Endothelial cell of umbilical vein (primary cell): ENCODE data around the gene ITGB1BP1.

Source experiments
- EZH2 ChIP-seq: IDR thresholded peaks from 2 replicates; pipeline ENCODE4 v1.6.1; 2012; ENCODE audit warnings: borderline replicate concordance, low read depth, mild to moderate bottlenecking, moderate library complexity, low read length, inconsistent platforms; ENCODE audit not compliant: severe bottlenecking
- POLR2A ChIP-seq: IDR thresholded peaks from 2 replicates; pipeline ENCODE4 v1.6.1; 2012; ENCODE audit warnings: low read depth, mild to moderate bottlenecking, control low read depth, low read length
- POLR2AphosphoS5 ChIP-seq: IDR thresholded peaks from 2 replicates; pipeline ENCODE4 v1.6.1; 2012; ENCODE audit warnings: low read depth, mild to moderate bottlenecking, control low read depth, low read length, moderate library complexity; ENCODE audit not compliant: insufficient read depth
- TF ChIP-seq, protein P1 (sequence below), 2 donors: IDR thresholded peaks; 1 replicate in 1 of 2; 2 replicates in 1 of 2; pipeline ENCODE4 v1.5.1; 2011; ENCODE audit warnings: low read length in 2 of 2, mild to moderate bottlenecking in 2 of 2, moderate library complexity in 2 of 2, control low read depth in 1 of 2, inconsistent platforms in 1 of 2, low read depth in 1 of 2; ENCODE audit not compliant: insufficient read depth in 1 of 2; ENCODE audit errors: extremely low read depth in 1 of 2

DNA sequence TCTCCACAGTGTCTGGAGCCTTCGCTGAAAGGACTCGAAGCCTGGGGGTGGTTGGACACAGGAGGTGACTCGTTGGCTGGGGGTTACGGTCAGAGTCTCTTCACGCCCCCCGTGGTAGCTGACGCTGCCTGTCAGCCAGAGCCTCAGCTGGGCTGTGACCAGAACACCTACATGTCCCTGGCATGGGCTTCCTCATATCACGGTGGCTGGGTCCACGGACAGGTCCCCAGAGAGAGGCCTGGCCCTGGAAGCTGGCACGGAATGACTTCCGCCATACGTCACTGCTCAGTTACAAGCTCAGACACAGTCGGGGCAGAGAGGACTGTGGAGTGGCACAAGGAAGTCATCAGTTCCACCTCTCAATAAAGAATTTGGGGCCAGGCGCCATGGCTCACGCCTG is 28.5 kb downstream of the ITGB1BP1 start:
- TF ChIP-seq, protein P1, sequence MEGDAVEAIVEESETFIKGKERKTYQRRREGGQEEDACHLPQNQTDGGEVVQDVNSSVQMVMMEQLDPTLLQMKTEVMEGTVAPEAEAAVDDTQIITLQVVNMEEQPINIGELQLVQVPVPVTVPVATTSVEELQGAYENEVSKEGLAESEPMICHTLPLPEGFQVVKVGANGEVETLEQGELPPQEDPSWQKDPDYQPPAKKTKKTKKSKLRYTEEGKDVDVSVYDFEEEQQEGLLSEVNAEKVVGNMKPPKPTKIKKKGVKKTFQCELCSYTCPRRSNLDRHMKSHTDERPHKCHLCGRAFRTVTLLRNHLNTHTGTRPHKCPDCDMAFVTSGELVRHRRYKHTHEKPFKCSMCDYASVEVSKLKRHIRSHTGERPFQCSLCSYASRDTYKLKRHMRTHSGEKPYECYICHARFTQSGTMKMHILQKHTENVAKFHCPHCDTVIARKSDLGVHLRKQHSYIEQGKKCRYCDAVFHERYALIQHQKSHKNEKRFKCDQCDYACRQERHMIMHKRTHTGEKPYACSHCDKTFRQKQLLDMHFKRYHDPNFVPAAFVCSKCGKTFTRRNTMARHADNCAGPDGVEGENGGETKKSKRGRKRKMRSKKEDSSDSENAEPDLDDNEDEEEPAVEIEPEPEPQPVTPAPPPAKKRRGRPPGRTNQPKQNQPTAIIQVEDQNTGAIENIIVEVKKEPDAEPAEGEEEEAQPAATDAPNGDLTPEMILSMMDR (IDR thresholded peaks at IDR 0.05; ENCODE audit: extremely low read depth in 1 of 2, insufficient read depth in 1 of 2, low read depth in 1 of 2, low read length in 2 of 2) = no peak
- TF ChIP-seq POLR2A (no peak), POLR2AphosphoS5 (no peak), EZH2 (no peak)
